Hepatocyte (in vitro differentiated cells): Measurements from ENCODE around the gene CPD. TPM values are rescaled to one million over a fixed set of nuclear protein-coding genes. Genes with fewer than 3 reads are reported as not detected.
"Not testable (repeated sequence)": the region's sequence is repeated elsewhere in the genome, so short reads cannot be mapped to it uniquely, and the experiment has no call there.

ENCODE experiments used
- DNase-seq: peaks from one replicate; pipeline ENCODE4 v3.0.0-alpha.2; 2016; ENCODE audit warnings: low spot score
- H2AFZ ChIP-seq: fragments of 200-600 bp; sonication (generic); 2 replicates; pipeline ENCODE4 v1.6.0; 2016; ENCODE audit warnings: antibody characterized with exemption, mild to moderate bottlenecking
- H3K27ac ChIP-seq: fragments of 200-600 bp; sonication (generic); 2 replicates; pipeline ENCODE4 v1.5.1; 2016; ENCODE audit warnings: mild to moderate bottlenecking
- H3K27me3 ChIP-seq: fragments of 200-600 bp; sonication (generic); 2 replicates; pipeline ENCODE4 v1.6.1; 2016
- H3K36me3 ChIP-seq: fragments of 200-600 bp; sonication (generic); replicated peaks from 2 replicates; pipeline ENCODE4 v1.5.1; 2016; ENCODE audit warnings: low read depth; ENCODE audit not compliant: insufficient read depth
- H3K4me1 ChIP-seq: fragments of 200-600 bp; sonication (generic); 2 replicates; pipeline ENCODE4 v1.5.1; 2016; ENCODE audit warnings: mild to moderate bottlenecking, moderate library complexity; ENCODE audit not compliant: insufficient read depth
- H3K4me2 ChIP-seq: fragments of 200-600 bp; sonication (generic); 2 replicates; pipeline ENCODE4 v1.6.0; 2016
- H3K4me3 ChIP-seq: fragments of 200-600 bp; sonication (generic); 2 replicates; pipeline ENCODE4 v1.5.1; 2016; ENCODE audit warnings: mild to moderate bottlenecking
- H3K79me2 ChIP-seq: fragments of 200-600 bp; sonication (generic); 2 replicates; pipeline ENCODE4 v1.6.0; 2017; ENCODE audit warnings: mild to moderate bottlenecking
- H3K9me2 ChIP-seq: fragments of 200-600 bp; sonication (generic); replicated peaks from 2 replicates; pipeline ENCODE4 v1.6.0; 2017; ENCODE audit warnings: mild to moderate bottlenecking; ENCODE audit not compliant: insufficient read depth
- H3K9me3 ChIP-seq: fragments of 200-600 bp; sonication (generic); 2 replicates; pipeline ENCODE4 v1.5.1; 2016; ENCODE audit warnings: low read depth, mild to moderate bottlenecking
- H4K20me1 ChIP-seq: fragments of 200-600 bp; sonication (generic); 2 replicates; pipeline ENCODE4 v1.6.0; 2016; ENCODE audit warnings: mild to moderate bottlenecking; ENCODE audit not compliant: insufficient read depth, poor library complexity, severe bottlenecking
- CTCF ChIP-seq: fragments of 200-600 bp; sonication (generic); IDR thresholded peaks from 2 replicates; pipeline ENCODE4 v1.5.1; 2016; ENCODE audit warnings: antibody characterized with exemption, mild to moderate bottlenecking; ENCODE audit not compliant: poor library complexity
- EZH2 ChIP-seq: fragments of 200-600 bp; sonication (generic); IDR thresholded peaks from 2 replicates; pipeline ENCODE4 v1.6.1; 2016; ENCODE audit warnings: antibody characterized with exemption, mild to moderate bottlenecking, borderline replicate concordance
- EZH2phosphoT487 ChIP-seq: fragments of 200-600 bp; sonication (generic); IDR thresholded peaks from one replicate; pipeline ENCODE4 v1.6.1; 2018; ENCODE audit warnings: antibody characterized with exemption, mild to moderate bottlenecking, low read depth, moderate library complexity; ENCODE audit not compliant: unreplicated experiment, severe bottlenecking
- WGBS: methylation state at CpG from one replicate; pipeline ENCODE4 v1.1.6; 2016; ENCODE audit warnings: low lambda C conversion rate; ENCODE audit errors: missing lambda C conversion rate; 5-methylcytosine and 5-hydroxymethylcytosine counted together
- polyA plus RNA-seq: library from polyadenylated mRNA; unstranded; fragments of >200 nt; fragmentation: Nextera tagmentation; extraction: Ambion mirVana; gene quantifications from 2 replicates; pipeline ENCODE4 v1.2.1, GENCODE V29; 2016
- total RNA-seq: library from RNA; depleted of rRNA; stranded (reverse); fragments of >200 nt; gene quantifications from 2 replicates; pipeline ENCODE4 v1.2.3, GENCODE V29; 2014

The CPD gene
- total and polyA plus RNA-seq, 2 experiments from 2014 or later: 20.7 to 80.6 TPM

- Histone ChIP-seq H3K79me2 (no peaks in the 10 kb centered on the region), H3K4me3 (no peak overlapping the region), H4K20me1 (no peaks in the 10 kb centered on the region), H3K9me2 (no peaks in the 10 kb centered on the region), H3K4me2 (no peak overlapping the region), H3K27ac (no peak overlapping the region), H3K9me3 (no peaks in the 10 kb centered on the region), H3K36me3 (no peaks in the 10 kb centered on the region), H2AFZ (no peak overlapping the region), H3K4me1 (peaks cover 22% of the 10 kb centered on the region), H3K27me3 (no peaks in the 10 kb centered on the region)
- no peak for TF ChIP-seq CTCF
- no peak for TF ChIP-seq EZH2phosphoT487
- TF ChIP-seq EZH2: no peak
- DNase-seq: no peak
- 89% methylated on average over 2 of the region's 2 CpGs for WGBS
These were observed 39.6 kb upstream of the CPD start for GRCh38 chr17:30339086-30339485.

- Histone ChIP-seq H2AFZ (peak overlapping the region; percentile 43), H3K4me2 (no peak overlapping the region), H3K4me1 (peaks cover 33% of the 10 kb centered on the region), H4K20me1 (no peaks in the 10 kb centered on the region), H3K27me3 (no peaks in the 10 kb centered on the region), H3K27ac (peak overlapping the region; percentile 56), H3K36me3 (no peaks in the 10 kb centered on the region), H3K9me3 (no peaks in the 10 kb centered on the region), H3K9me2 (no peaks in the 10 kb centered on the region), H3K4me3 (no peak overlapping the region), H3K79me2 (no peaks in the 10 kb centered on the region)
- no peak for DNase-seq
- TF ChIP-seq CTCF (no peak), EZH2 (no peak), EZH2phosphoT487 (no peak)
- 50% methylated on average over 6 of the region's 6 CpGs for WGBS
These were observed 37.8 kb upstream of the CPD start for GRCh38 chr17:30340801-30341356.

- TF ChIP-seq EZH2phosphoT487 (no peak), EZH2 (no peak), CTCF (no peak)
- H3K9me3 ChIP-seq: no peaks in the 10 kb centered on the region
- H3K9me2 ChIP-seq: no peaks in the 10 kb centered on the region
- H4K20me1 ChIP-seq: no peaks in the 10 kb centered on the region
- H3K4me3 ChIP-seq: no peak overlapping the region
- H3K36me3 ChIP-seq: no peaks in the 10 kb centered on the region
- H2AFZ ChIP-seq: no peak overlapping the region
- DNase-seq: no peak
- H3K27ac ChIP-seq: no peak overlapping the region
- WGBS: 88% methylated on average over 5 of the region's 5 CpGs
- H3K4me1 ChIP-seq: peaks cover 35% of the 10 kb centered on the region
- H3K4me2 ChIP-seq: no peak overlapping the region
- H3K27me3 ChIP-seq: no peaks in the 10 kb centered on the region
- no peaks in the 10 kb centered on the region for H3K79me2 ChIP-seq
These were observed 37.0 kb upstream of the CPD start for GRCh38 chr17:30341703-30342249.

GRCh38 chr17:30343244-30343643 is 35.5 kb upstream of the CPD start:
- H2AFZ ChIP-seq, H3K4me3 ChIP-seq, H3K9me3 ChIP-seq, H3K4me2 ChIP-seq, H3K36me3 ChIP-seq, H3K27me3 ChIP-seq, DNase-seq, H4K20me1 ChIP-seq, H3K79me2 ChIP-seq, H3K9me2 ChIP-seq: not testable (repeated sequence)
- peak overlapping the region; percentile 87 for H3K27ac ChIP-seq
- 87% methylated on average over 3 of the region's 3 CpGs for WGBS
- peaks cover 27% of the 10 kb centered on the region for H3K4me1 ChIP-seq
